ENCODE results near the gene ZNF197.

ZNF197 gene

GRCh38 chr3:44612678-44613077 is 12.2 kb upstream of the ZNF197 start:
- Histone ChIP-seq H3K9ac (ENCODE audit: low read depth, low read length) (no peak overlapping the region), H3K4me3 (ENCODE audit: low read depth, low read length) (no peak overlapping the region), H3K36me3 (ENCODE audit: control insufficient read depth, insufficient read depth, low read length) (no peaks in the 10 kb centered on the region), H3K4me1 (ENCODE audit: control insufficient read depth, insufficient read depth, low read length) (no peaks in the 10 kb centered on the region), H3K9me3 (ENCODE audit: control insufficient read depth, insufficient read depth, low read length) (peaks cover 11% of the 10 kb centered on the region; the same call in 1 of the 2 replicates), H3K27me3 (ENCODE audit: control insufficient read depth, insufficient read depth, low read length) (no peaks in the 10 kb centered on the region), H3K27ac (ENCODE audit: low read depth, low read length) (no peak overlapping the region)

- no peak overlapping the region for H3K9ac ChIP-seq (ENCODE audit: low read depth, low read length)
- no peaks in the 10 kb centered on the region for H3K27me3 ChIP-seq (ENCODE audit: control insufficient read depth, insufficient read depth, low read length)
- peaks cover 38% of the 10 kb centered on the region for H3K36me3 ChIP-seq (ENCODE audit: control insufficient read depth, insufficient read depth, low read length)
- H3K4me3 ChIP-seq (ENCODE audit: low read depth, low read length): no peak overlapping the region
- no peaks in the 10 kb centered on the region for H3K4me1 ChIP-seq (ENCODE audit: control insufficient read depth, insufficient read depth, low read length)
- no peaks in the 10 kb centered on the region for H3K9me3 ChIP-seq (ENCODE audit: control insufficient read depth, insufficient read depth, low read length)
- no peak overlapping the region for H3K27ac ChIP-seq (ENCODE audit: low read depth, low read length)
Measured at GRCh38 chr3:44628716-44629115, 3.9 kb downstream of the ZNF197 start.

GRCh38 chr3:44632193-44632592 is 7.4 kb downstream of the ZNF197 start:
- no peak overlapping the region for H3K9ac ChIP-seq (ENCODE audit: low read depth, low read length)
- peaks cover 46% of the 10 kb centered on the region for H3K36me3 ChIP-seq (ENCODE audit: control insufficient read depth, insufficient read depth, low read length)

GRCh38 chr3:44642337-44642736 is 17.5 kb downstream of the ZNF197 start:
- no peaks in the 10 kb centered on the region for H3K27me3 ChIP-seq (ENCODE audit: control insufficient read depth, insufficient read depth, low read length)
- no peak overlapping the region for H3K4me3 ChIP-seq (ENCODE audit: low read depth, low read length)
- no peak overlapping the region for H3K27ac ChIP-seq (ENCODE audit: low read depth, low read length)
- no peaks in the 10 kb centered on the region for H3K4me1 ChIP-seq (ENCODE audit: control insufficient read depth, insufficient read depth, low read length)
- no peak overlapping the region for H3K9ac ChIP-seq (ENCODE audit: low read depth, low read length)
- peaks cover 42% of the 10 kb centered on the region for H3K36me3 ChIP-seq (ENCODE audit: control insufficient read depth, insufficient read depth, low read length)
- peaks cover 41% of the 10 kb centered on the region for H3K9me3 ChIP-seq (ENCODE audit: control insufficient read depth, insufficient read depth, low read length)

More at GRCh38 chr3:44632193-44632592, 7.4 kb downstream of the ZNF197 start:
- Histone ChIP-seq H3K4me1 (ENCODE audit: control insufficient read depth, insufficient read depth, low read length) (no peaks in the 10 kb centered on the region), H3K27me3 (ENCODE audit: control insufficient read depth, insufficient read depth, low read length) (no peaks in the 10 kb centered on the region), H3K4me3 (ENCODE audit: low read depth, low read length) (no peak overlapping the region), H3K27ac (ENCODE audit: low read depth, low read length) (no peak overlapping the region), H3K9me3 (ENCODE audit: control insufficient read depth, insufficient read depth, low read length) (no peaks in the 10 kb centered on the region)

DNA sequence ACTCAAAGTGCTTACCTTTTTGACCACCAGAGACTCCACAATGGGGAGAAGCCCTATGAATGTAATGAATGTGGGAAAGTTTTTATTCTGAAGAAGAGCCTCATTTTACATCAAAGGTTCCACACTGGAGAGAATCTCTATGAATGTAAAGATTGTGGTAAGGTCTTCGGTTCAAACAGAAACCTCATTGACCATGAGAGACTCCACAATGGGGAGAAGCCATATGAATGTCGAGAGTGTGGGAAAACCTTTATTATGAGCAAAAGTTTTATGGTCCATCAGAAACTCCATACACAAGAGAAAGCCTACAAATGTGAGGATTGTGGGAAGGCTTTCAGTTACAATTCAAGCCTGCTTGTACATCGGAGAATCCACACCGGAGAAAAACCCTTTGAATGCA is 18.2 kb downstream of the ZNF197 start:
- Histone ChIP-seq H3K4me1 (ENCODE audit: control insufficient read depth, insufficient read depth, low read length) (peaks cover 2% of the 10 kb centered on the region; the same call in 1 of the 2 replicates), H3K4me3 (ENCODE audit: low read depth, low read length) (no peak overlapping the region), H3K27me3 (ENCODE audit: control insufficient read depth, insufficient read depth, low read length) (no peaks in the 10 kb centered on the region), H3K36me3 (ENCODE audit: control insufficient read depth, insufficient read depth, low read length) (peaks cover 42% of the 10 kb centered on the region), H3K27ac (ENCODE audit: low read depth, low read length) (no peak overlapping the region), H3K9me3 (ENCODE audit: control insufficient read depth, insufficient read depth, low read length) (peaks cover 41% of the 10 kb centered on the region), H3K9ac (ENCODE audit: low read depth, low read length) (no peak overlapping the region)

- Histone ChIP-seq H3K27ac (ENCODE audit: low read depth, low read length) (no peak overlapping the region), H3K27me3 (ENCODE audit: control insufficient read depth, insufficient read depth, low read length) (no peaks in the 10 kb centered on the region), H3K36me3 (ENCODE audit: control insufficient read depth, insufficient read depth, low read length) (peaks cover 32% of the 10 kb centered on the region), H3K4me1 (ENCODE audit: control insufficient read depth, insufficient read depth, low read length) (peaks cover 5% of the 10 kb centered on the region; the same call in 1 of the 2 replicates), H3K9ac (ENCODE audit: low read depth, low read length) (no peak overlapping the region), H3K4me3 (ENCODE audit: low read depth, low read length) (peak overlapping the region; percentile 98), H3K9me3 (ENCODE audit: control insufficient read depth, insufficient read depth, low read length) (peaks cover 13% of the 10 kb centered on the region)
Measured at GRCh38 chr3:44647771-44648170, 22.9 kb downstream of the ZNF197 start.

GRCh38 chr3:44648564-44649229 is 23.9 kb downstream of the ZNF197 start, which contains the start of gene ZNF35:
TSS of gene ZNF35 (plus strand) at chr3:44648732. CDS start at chr3:44651068, 2,336 bp downstream.
- Histone ChIP-seq H3K9me3 (ENCODE audit: control insufficient read depth, insufficient read depth, low read length) (peaks cover 4% of the 10 kb centered on the region; the same call in 1 of the 2 replicates), H3K9ac (ENCODE audit: low read depth, low read length) (peak within 1 kb of the TSS; percentile 83), H3K27me3 (ENCODE audit: control insufficient read depth, insufficient read depth, low read length) (no peaks in the 10 kb centered on the region), H3K27ac (ENCODE audit: low read depth, low read length) (peak within 1 kb of the TSS; percentile 86), H3K4me1 (ENCODE audit: control insufficient read depth, insufficient read depth, low read length) (peaks cover 5% of the 10 kb centered on the region; the same call in 1 of the 2 replicates), H3K36me3 (ENCODE audit: control insufficient read depth, insufficient read depth, low read length) (peaks cover 33% of the 10 kb centered on the region), H3K4me3 (ENCODE audit: low read depth, low read length) (peak within 1 kb of the TSS; percentile 98)

- Histone ChIP-seq H3K4me3 (ENCODE audit: low read depth, low read length) (peak overlapping the region; percentile 98), H3K27ac (ENCODE audit: low read depth, low read length) (no peak overlapping the region), H3K27me3 (ENCODE audit: control insufficient read depth, insufficient read depth, low read length) (no peaks in the 10 kb centered on the region), H3K9me3 (ENCODE audit: control insufficient read depth, insufficient read depth, low read length) (no peaks in the 10 kb centered on the region), H3K9ac (ENCODE audit: low read depth, low read length) (no peak overlapping the region), H3K4me1 (ENCODE audit: control insufficient read depth, insufficient read depth, low read length) (peaks cover 5% of the 10 kb centered on the region; the same call in 1 of the 2 replicates), H3K36me3 (ENCODE audit: control insufficient read depth, insufficient read depth, low read length) (peaks cover 43% of the 10 kb centered on the region)
Measured at GRCh38 chr3:44649709-44650108, 24.9 kb downstream of the ZNF197 start.

GRCh38 chr3:44654039-44654438 is 29.2 kb downstream of the ZNF197 start:
- no peak overlapping the region for H3K4me3 ChIP-seq (ENCODE audit: low read depth, low read length)
- H3K4me1 ChIP-seq (ENCODE audit: control insufficient read depth, insufficient read depth, low read length): no peaks in the 10 kb centered on the region
- H3K36me3 ChIP-seq (ENCODE audit: control insufficient read depth, insufficient read depth, low read length): peaks cover 77% of the 10 kb centered on the region
- H3K9ac ChIP-seq (ENCODE audit: low read depth, low read length): no peak overlapping the region
- peaks cover 12% of the 10 kb centered on the region; the same call in 1 of the 2 replicates for H3K9me3 ChIP-seq (ENCODE audit: control insufficient read depth, insufficient read depth, low read length)
- no peak overlapping the region for H3K27ac ChIP-seq (ENCODE audit: low read depth, low read length)
- no peaks in the 10 kb centered on the region for H3K27me3 ChIP-seq (ENCODE audit: control insufficient read depth, insufficient read depth, low read length)

- Histone ChIP-seq H3K36me3 (ENCODE audit: control insufficient read depth, insufficient read depth, low read length) (peaks cover 71% of the 10 kb centered on the region), H3K4me3 (ENCODE audit: low read depth, low read length) (no peak overlapping the region), H3K4me1 (ENCODE audit: control insufficient read depth, insufficient read depth, low read length) (no peaks in the 10 kb centered on the region), H3K9me3 (ENCODE audit: control insufficient read depth, insufficient read depth, low read length) (peaks cover 20% of the 10 kb centered on the region; the same call in 1 of the 2 replicates), H3K27ac (ENCODE audit: low read depth, low read length) (no peak overlapping the region), H3K9ac (ENCODE audit: low read depth, low read length) (no peak overlapping the region), H3K27me3 (ENCODE audit: control insufficient read depth, insufficient read depth, low read length) (no peaks in the 10 kb centered on the region)
Measured at GRCh38 chr3:44659015-44659414, 34.2 kb downstream of the ZNF197 start.

DNA sequence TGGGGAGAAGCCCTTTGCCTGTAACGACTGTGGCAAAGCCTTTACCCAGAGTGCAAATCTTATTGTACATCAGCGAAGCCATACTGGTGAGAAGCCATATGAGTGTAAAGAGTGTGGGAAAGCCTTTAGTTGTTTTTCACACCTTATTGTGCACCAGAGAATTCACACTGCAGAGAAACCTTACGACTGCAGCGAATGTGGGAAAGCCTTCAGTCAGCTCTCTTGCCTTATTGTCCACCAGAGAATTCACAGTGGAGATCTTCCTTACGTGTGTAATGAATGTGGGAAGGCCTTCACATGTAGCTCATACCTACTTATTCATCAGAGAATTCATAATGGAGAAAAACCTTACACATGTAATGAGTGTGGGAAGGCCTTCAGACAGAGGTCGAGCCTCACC is 34.6 kb downstream of the ZNF197 start:
- Histone ChIP-seq H3K27me3 (ENCODE audit: control insufficient read depth, insufficient read depth, low read length) (no peaks in the 10 kb centered on the region), H3K4me1 (ENCODE audit: control insufficient read depth, insufficient read depth, low read length) (no peaks in the 10 kb centered on the region), H3K4me3 (ENCODE audit: low read depth, low read length) (no peak overlapping the region), H3K9me3 (ENCODE audit: control insufficient read depth, insufficient read depth, low read length) (peaks cover 20% of the 10 kb centered on the region; the same call in 1 of the 2 replicates), H3K36me3 (ENCODE audit: control insufficient read depth, insufficient read depth, low read length) (peaks cover 67% of the 10 kb centered on the region), H3K27ac (ENCODE audit: low read depth, low read length) (no peak overlapping the region), H3K9ac (ENCODE audit: low read depth, low read length) (no peak overlapping the region)

Measured in HUES48 (cell line).